ENCODE data around the gene DPH5.

- no peak for TF ChIP-seq POLR2AphosphoS5 (IDR thresholded peaks at IDR 0.05)
- TF ChIP-seq, protein P1, sequence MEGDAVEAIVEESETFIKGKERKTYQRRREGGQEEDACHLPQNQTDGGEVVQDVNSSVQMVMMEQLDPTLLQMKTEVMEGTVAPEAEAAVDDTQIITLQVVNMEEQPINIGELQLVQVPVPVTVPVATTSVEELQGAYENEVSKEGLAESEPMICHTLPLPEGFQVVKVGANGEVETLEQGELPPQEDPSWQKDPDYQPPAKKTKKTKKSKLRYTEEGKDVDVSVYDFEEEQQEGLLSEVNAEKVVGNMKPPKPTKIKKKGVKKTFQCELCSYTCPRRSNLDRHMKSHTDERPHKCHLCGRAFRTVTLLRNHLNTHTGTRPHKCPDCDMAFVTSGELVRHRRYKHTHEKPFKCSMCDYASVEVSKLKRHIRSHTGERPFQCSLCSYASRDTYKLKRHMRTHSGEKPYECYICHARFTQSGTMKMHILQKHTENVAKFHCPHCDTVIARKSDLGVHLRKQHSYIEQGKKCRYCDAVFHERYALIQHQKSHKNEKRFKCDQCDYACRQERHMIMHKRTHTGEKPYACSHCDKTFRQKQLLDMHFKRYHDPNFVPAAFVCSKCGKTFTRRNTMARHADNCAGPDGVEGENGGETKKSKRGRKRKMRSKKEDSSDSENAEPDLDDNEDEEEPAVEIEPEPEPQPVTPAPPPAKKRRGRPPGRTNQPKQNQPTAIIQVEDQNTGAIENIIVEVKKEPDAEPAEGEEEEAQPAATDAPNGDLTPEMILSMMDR (IDR thresholded peaks at IDR 0.05) = no peak
These were observed 26.4 kb upstream of the DPH5 start for GRCh38 chr1:101051688-101052638.

All from esophagus muscularis mucosa (tissue), 3 donors.